Measurements from ENCODE around the gene ITGAD.

ITGAD gene

GRCh38 chr16:31461201-31461920 lies 68.2 kb downstream of the ITGAD start:
- no peak for DNase-seq

- DNase-seq, result no peak
Observed at GRCh38 chr16:31461921-31462804, 69.0 kb downstream of the ITGAD start.

GRCh38 chr16:31464348-31464769 lies 71.2 kb downstream of the ITGAD start:
- no peak for DNase-seq

GRCh38 chr16:31464781-31465260 lies 71.7 kb downstream of the ITGAD start:
- DNase-seq, result no peak

- DNase-seq, result no peak
Observed at GRCh38 chr16:31465788-31466370, 72.7 kb downstream of the ITGAD start.

GRCh38 chr16:31466381-31466841 lies 73.3 kb downstream of the ITGAD start:
- DNase-seq, result no peak

GRCh38 chr16:31467151-31467773 lies 74.1 kb downstream of the ITGAD start:
- DNase-seq, result no peak

- DNase-seq, result no peak
Observed at GRCh38 chr16:31467858-31468257, 74.7 kb downstream of the ITGAD start.

- no peak for DNase-seq
Observed at GRCh38 chr16:31470615-31471014, 77.5 kb downstream of the ITGAD start.

GRCh38 chr16:31471241-31471874 lies 78.2 kb downstream of the ITGAD start:
- DNase-seq, result no peak

GRCh38 chr16:31471875-31472708 lies 79.0 kb downstream of the ITGAD start, which contains the start of gene TGFB1I1:
TSS of gene TGFB1I1 (plus strand) at chr16:31472152. CDS start at chr16:31472189, 37 bp downstream.
- no peak for DNase-seq

- DNase-seq, result no peak
Observed at GRCh38 chr16:31472709-31473203, 79.6 kb downstream of the ITGAD start.

- DNase-seq, result no peak
Observed at GRCh38 chr16:31473264-31473984, 80.3 kb downstream of the ITGAD start.

GRCh38 chr16:31474173-31474714 lies 81.1 kb downstream of the ITGAD start:
- no peak for DNase-seq

GRCh38 chr16:31474773-31475738 lies 81.9 kb downstream of the ITGAD start:
- DNase-seq, result no peak

- no peak for DNase-seq
Observed at GRCh38 chr16:31475946-31476302, 82.8 kb downstream of the ITGAD start.

Data from activated CD4-positive, CD25-positive, alpha-beta regulatory T cell treated with anti-CD3 and anti-CD28 coated beads, Interleukin-2, amount 50 U/mL, for 72 hours (primary cell).